ENCODE measurements around the gene RRAS.

RRAS gene

GRCh38 chr19:49596954-49597702 is 42.8 kb downstream of the RRAS start:
- Histone ChIP-seq H3K27me3 (replicated peaks; ENCODE audit: insufficient read depth, low read length) (no peaks in the 10 kb centered on the region), H3K9ac (ENCODE audit: low read length) (no peak overlapping the region), H3K36me3 (replicated peaks; ENCODE audit: insufficient read depth, low read length) (no peaks in the 10 kb centered on the region), H3K4me1 (ENCODE audit: low read length) (peaks cover 6% of the 10 kb centered on the region), H2AFZ (ENCODE audit: low read length) (no peak overlapping the region), H3K79me2 (ENCODE audit: low read length) (peaks cover 55% of the 10 kb centered on the region), H3K9me2 (replicated peaks; ENCODE audit: insufficient read depth, low read length) (no peaks in the 10 kb centered on the region), H3F3A (ENCODE audit: insufficient read depth, low read length) (peaks cover 4% of the 10 kb centered on the region), H3K4me2 (ENCODE audit: low read depth, low read length) (no peak overlapping the region), H3K4me3 (ENCODE audit: low read length) (no peak overlapping the region), H3K27ac (ENCODE audit: low read length) (no peak overlapping the region), H4K20me1 (ENCODE audit: insufficient read depth, low read length) (no peaks in the 10 kb centered on the region), H3K9me3 (replicated peaks; ENCODE audit: insufficient read depth, low read length) (no peaks in the 10 kb centered on the region)
- DNase-seq = no peak
- TF ChIP-seq CTCF (IDR thresholded peaks at IDR 0.05; ENCODE audit: low read length) (no peak), EZH2phosphoT487 (IDR thresholded peaks at IDR 0.05; ENCODE audit: low read length) (no peak), EZH2 (optimal IDR thresholded peaks at IDR 0.05; ENCODE audit: low read depth, low read length) (no peak)

GRCh38 chr19:49596407-49596806 is 43.5 kb downstream of the RRAS start:
- no peak for DNase-seq
- Histone ChIP-seq H3K9me2 (replicated peaks; ENCODE audit: insufficient read depth, low read length) (no peaks in the 10 kb centered on the region), H3K27me3 (replicated peaks; ENCODE audit: insufficient read depth, low read length) (no peaks in the 10 kb centered on the region), H3K36me3 (replicated peaks; ENCODE audit: insufficient read depth, low read length) (no peaks in the 10 kb centered on the region), H3K4me3 (ENCODE audit: low read length) (no peak overlapping the region), H3K4me1 (ENCODE audit: low read length) (peaks cover 6% of the 10 kb centered on the region), H3K9me3 (replicated peaks; ENCODE audit: insufficient read depth, low read length) (no peaks in the 10 kb centered on the region), H3F3A (ENCODE audit: insufficient read depth, low read length) (peaks cover 9% of the 10 kb centered on the region), H3K79me2 (ENCODE audit: low read length) (peaks cover 57% of the 10 kb centered on the region), H4K20me1 (ENCODE audit: insufficient read depth, low read length) (no peaks in the 10 kb centered on the region), H2AFZ (ENCODE audit: low read length) (no peak overlapping the region), H3K27ac (ENCODE audit: low read length) (no peak overlapping the region), H3K4me2 (ENCODE audit: low read depth, low read length) (no peak overlapping the region), H3K9ac (ENCODE audit: low read length) (no peak overlapping the region)
- TF ChIP-seq EZH2phosphoT487 (IDR thresholded peaks at IDR 0.05; ENCODE audit: low read length) (no peak), CTCF (IDR thresholded peaks at IDR 0.05; ENCODE audit: low read length) (no peak), EZH2 (optimal IDR thresholded peaks at IDR 0.05; ENCODE audit: low read depth, low read length) (no peak)

- TF ChIP-seq EZH2phosphoT487 (IDR thresholded peaks at IDR 0.05; ENCODE audit: low read length) = no peak
- TF ChIP-seq EZH2 (optimal IDR thresholded peaks at IDR 0.05; ENCODE audit: low read depth, low read length) = no peak
- no peak for TF ChIP-seq CTCF (IDR thresholded peaks at IDR 0.05; ENCODE audit: low read length)
- Histone ChIP-seq H3K36me3 (replicated peaks; ENCODE audit: insufficient read depth, low read length) (no peaks in the 10 kb centered on the region), H3K4me2 (ENCODE audit: low read depth, low read length) (no peak overlapping the region), H3K9ac (ENCODE audit: low read length) (no peak overlapping the region), H2AFZ (ENCODE audit: low read length) (no peak overlapping the region), H3F3A (ENCODE audit: insufficient read depth, low read length) (peaks cover 9% of the 10 kb centered on the region), H3K4me1 (ENCODE audit: low read length) (peaks cover 6% of the 10 kb centered on the region), H3K27me3 (replicated peaks; ENCODE audit: insufficient read depth, low read length) (no peaks in the 10 kb centered on the region), H3K79me2 (ENCODE audit: low read length) (peaks cover 57% of the 10 kb centered on the region), H3K4me3 (ENCODE audit: low read length) (no peak overlapping the region), H3K9me3 (replicated peaks; ENCODE audit: insufficient read depth, low read length) (no peaks in the 10 kb centered on the region), H3K27ac (ENCODE audit: low read length) (no peak overlapping the region), H3K9me2 (replicated peaks; ENCODE audit: insufficient read depth, low read length) (no peaks in the 10 kb centered on the region), H4K20me1 (ENCODE audit: insufficient read depth, low read length) (no peaks in the 10 kb centered on the region)
- no peak for DNase-seq
These were observed 44.0 kb downstream of the RRAS start for GRCh38 chr19:49595819-49596404.
